Ectodermal cell (in vitro differentiated cells): ENCODE data around the gene RAB34.

Experiments used
- H3K27ac ChIP-seq: 2 replicates; pipeline ENCODE4 v1.7.0; 2013; ENCODE audit warnings: mild to moderate bottlenecking, low read depth, low read length; ENCODE audit not compliant: insufficient read depth, poor library complexity, severe bottlenecking
- H3K27me3 ChIP-seq: 2 replicates; pipeline ENCODE4 v1.7.0; 2013; ENCODE audit warnings: mild to moderate bottlenecking, low read length; ENCODE audit not compliant: insufficient read depth, control insufficient read depth, poor library complexity, severe bottlenecking
- H3K36me3 ChIP-seq: one replicate; pipeline ENCODE4 v1.7.0; 2013; ENCODE audit warnings: low read length; ENCODE audit not compliant: control insufficient read depth, insufficient read depth
- H3K4me1 ChIP-seq: one replicate; pipeline ENCODE4 v1.7.0; 2013; ENCODE audit warnings: low read length; ENCODE audit not compliant: control insufficient read depth, insufficient read depth
- H3K4me3 ChIP-seq: 2 replicates; pipeline ENCODE4 v1.7.0; 2013; ENCODE audit warnings: low read depth, low read length, control low read depth; ENCODE audit not compliant: insufficient read depth
- H3K9me3 ChIP-seq: 2 replicates; pipeline ENCODE4 v1.7.0; 2013; ENCODE audit warnings: mild to moderate bottlenecking, low read length, moderate library complexity; ENCODE audit not compliant: control insufficient read depth
- WGBS, 2 experiments: methylation state at CpG; one replicate each; pipeline ENCODE4 v1.1.7; 2013; ENCODE audit warnings: missing lambda C conversion rate in 2 of 2; 5-methylcytosine and 5-hydroxymethylcytosine counted together

Gene RAB34

GRCh38 chr17:28707339-28707720 lies 10.3 kb downstream of the RAB34 start:
- Histone ChIP-seq H3K27ac (no peak overlapping the region), H3K9me3 (no peaks in the 10 kb centered on the region), H3K36me3 (peaks cover under 1% of the 10 kb centered on the region), H3K4me1 (peaks cover 7% of the 10 kb centered on the region), H3K27me3 (no peaks in the 10 kb centered on the region), H3K4me3 (no peak overlapping the region)
- 92 to 93% methylated on average over 2 of the region's 2 CpGs for WGBS, 2 experiments

GRCh38 chr17:28706471-28707338 lies 11.0 kb downstream of the RAB34 start:
- Histone ChIP-seq H3K27me3 (no peaks in the 10 kb centered on the region), H3K4me3 (no peak overlapping the region), H3K4me1 (peaks cover 11% of the 10 kb centered on the region), H3K27ac (no peak overlapping the region), H3K36me3 (peaks cover 7% of the 10 kb centered on the region), H3K9me3 (no peaks in the 10 kb centered on the region)
- WGBS, 2 experiments: 74 to 82% methylated on average over 4 to 6 of the region's 7 CpGs

GRCh38 chr17:28705728-28706334 lies 11.8 kb downstream of the RAB34 start:
- no peaks in the 10 kb centered on the region for H3K9me3 ChIP-seq
- no peaks in the 10 kb centered on the region for H3K27me3 ChIP-seq
- no peak overlapping the region for H3K4me3 ChIP-seq
- WGBS, 2 experiments: 85% methylated on average over 10 of the region's 10 CpGs
- no peak overlapping the region for H3K27ac ChIP-seq
- peaks cover 14% of the 10 kb centered on the region for H3K4me1 ChIP-seq
- peaks cover 14% of the 10 kb centered on the region for H3K36me3 ChIP-seq

- Histone ChIP-seq H3K36me3 (peaks cover 20% of the 10 kb centered on the region), H3K9me3 (no peaks in the 10 kb centered on the region), H3K4me1 (peaks cover 14% of the 10 kb centered on the region), H3K27me3 (no peaks in the 10 kb centered on the region), H3K27ac (no peak overlapping the region), H3K4me3 (no peak overlapping the region)
- 70 to 77% methylated on average over 5 of the region's 5 CpGs for WGBS, 2 experiments
Observed at GRCh38 chr17:28705074-28705659, 12.5 kb downstream of the RAB34 start.

GRCh38 chr17:28704219-28704858 lies 13.3 kb downstream of the RAB34 start:
- H3K4me3 ChIP-seq: no peak overlapping the region
- peaks cover 28% of the 10 kb centered on the region for H3K36me3 ChIP-seq
- peaks cover 14% of the 10 kb centered on the region for H3K4me1 ChIP-seq
- H3K27me3 ChIP-seq: no peaks in the 10 kb centered on the region
- no peak overlapping the region for H3K27ac ChIP-seq
- 94% methylated on average over 14 of the region's 14 CpGs for WGBS, 2 experiments
- H3K9me3 ChIP-seq: no peaks in the 10 kb centered on the region

GRCh38 chr17:28703552-28704218 lies 14.0 kb downstream of the RAB34 start:
- Histone ChIP-seq H3K9me3 (no peaks in the 10 kb centered on the region), H3K27ac (no peak overlapping the region), H3K27me3 (no peaks in the 10 kb centered on the region), H3K4me3 (no peak overlapping the region), H3K36me3 (peaks cover 35% of the 10 kb centered on the region), H3K4me1 (peaks cover 14% of the 10 kb centered on the region)
- WGBS, 2 experiments: 94% methylated on average over 15 to 16 of the region's 16 CpGs

- WGBS, 2 experiments: 46% methylated on average over 3 of the region's 3 CpGs
- no peak overlapping the region for H3K4me3 ChIP-seq
- no peak overlapping the region for H3K27ac ChIP-seq
- H3K27me3 ChIP-seq: no peaks in the 10 kb centered on the region
- H3K9me3 ChIP-seq: no peaks in the 10 kb centered on the region
- H3K4me1 ChIP-seq: peaks cover 14% of the 10 kb centered on the region
- H3K36me3 ChIP-seq: peaks cover 44% of the 10 kb centered on the region
Observed at GRCh38 chr17:28702752-28703150, 14.9 kb downstream of the RAB34 start.

- Histone ChIP-seq H3K27me3 (no peaks in the 10 kb centered on the region), H3K4me3 (no peak overlapping the region), H3K36me3 (peaks cover 49% of the 10 kb centered on the region), H3K4me1 (peaks cover 14% of the 10 kb centered on the region), H3K27ac (peak overlapping the region; percentile 44), H3K9me3 (no peaks in the 10 kb centered on the region)
- WGBS, 2 experiments: 88 to 89% methylated on average over 10 of the region's 10 CpGs
Observed at GRCh38 chr17:28702026-28702751, 15.5 kb downstream of the RAB34 start.

- Histone ChIP-seq H3K27me3 (no peaks in the 10 kb centered on the region), H3K4me3 (no peak overlapping the region), H3K36me3 (peaks cover 51% of the 10 kb centered on the region), H3K9me3 (no peaks in the 10 kb centered on the region), H3K27ac (no peak overlapping the region), H3K4me1 (peaks cover 14% of the 10 kb centered on the region)
- 95% methylated on average over 10 of the region's 10 CpGs for whole genome bisulfite sequencing, 2 experiments
Observed at GRCh38 chr17:28700830-28701492, 16.7 kb downstream of the RAB34 start.
